ENCODE measurements around the gene EMILIN2.

The EMILIN2 gene

GRCh38 chr18:2878656-2879330 is 32.0 kb downstream of the EMILIN2 start:
- no peak for DNase-seq (ENCODE audit: low spot score)

- DNase-seq (ENCODE audit: low spot score), result no peak
Observed at GRCh38 chr18:2879889-2880288, 33.1 kb downstream of the EMILIN2 start.

- DNase-seq (ENCODE audit: low spot score), result no peak
Observed at GRCh38 chr18:2880473-2880872, 33.7 kb downstream of the EMILIN2 start.

- no peak for DNase-seq (ENCODE audit: low spot score)
Observed at GRCh38 chr18:2881088-2881839, 34.5 kb downstream of the EMILIN2 start.

GRCh38 chr18:2881840-2882195 is 35.0 kb downstream of the EMILIN2 start:
- no peak for DNase-seq (ENCODE audit: low spot score)

- DNase-seq (ENCODE audit: low spot score), result no peak
Observed at GRCh38 chr18:2882201-2882600, 35.4 kb downstream of the EMILIN2 start.

- no peak for DNase-seq (ENCODE audit: low spot score)
Observed at GRCh38 chr18:2883076-2883735, 36.4 kb downstream of the EMILIN2 start.

- DNase-seq (ENCODE audit: low spot score), result no peak
Observed at GRCh38 chr18:2884706-2885285, 38.0 kb downstream of the EMILIN2 start.

- DNase-seq (ENCODE audit: low spot score), result no peak
Observed at GRCh38 chr18:2887470-2887869, 40.7 kb downstream of the EMILIN2 start.

GRCh38 chr18:2889761-2890192 is 43.0 kb downstream of the EMILIN2 start:
- no peak for DNase-seq (ENCODE audit: low spot score)

- no peak for DNase-seq (ENCODE audit: low spot score)
Observed at GRCh38 chr18:2890606-2891005, 43.8 kb downstream of the EMILIN2 start.

GRCh38 chr18:2891526-2892431 is 45.0 kb downstream of the EMILIN2 start:
- no peak for DNase-seq (ENCODE audit: low spot score)

GRCh38 chr18:2893056-2893455 is 46.2 kb downstream of the EMILIN2 start:
- no peak for DNase-seq (ENCODE audit: low spot score)

GRCh38 chr18:2893676-2894075 is 46.9 kb downstream of the EMILIN2 start:
- no peak for DNase-seq (ENCODE audit: low spot score)

GRCh38 chr18:2894131-2894840 is 47.5 kb downstream of the EMILIN2 start:
- no peak for DNase-seq (ENCODE audit: low spot score)

- no peak for DNase-seq (ENCODE audit: low spot score)
Observed at GRCh38 chr18:2894841-2895370, 48.1 kb downstream of the EMILIN2 start.

GRCh38 chr18:2895391-2895790 is 48.6 kb downstream of the EMILIN2 start:
- DNase-seq (ENCODE audit: low spot score), result no peak

GRCh38 chr18:2896990-2897389 is 50.2 kb downstream of the EMILIN2 start:
- DNase-seq (ENCODE audit: low spot score), result no peak

- DNase-seq (ENCODE audit: low spot score), result no peak
Observed at GRCh38 chr18:2897448-2898185, 50.8 kb downstream of the EMILIN2 start.

GRCh38 chr18:2898186-2898640 is 51.4 kb downstream of the EMILIN2 start:
- no peak for DNase-seq (ENCODE audit: low spot score)
